HL-60 (cell line): ENCODE results near the gene UNC5C.

Source experiments
- POLR2AphosphoS5 ChIP-seq: IDR thresholded peaks from 2 replicates; pipeline ENCODE4 v1.6.1; 2012; ENCODE audit warnings: low read depth
- TF ChIP-seq, protein P1 (sequence below): IDR thresholded peaks from one replicate; pipeline ENCODE4 v1.5.1; 2011; ENCODE audit warnings: low read length, control low read depth, inconsistent platforms; ENCODE audit not compliant: insufficient read depth
- TF ChIP-seq, protein P2 (sequence below): IDR thresholded peaks from 2 replicates; pipeline ENCODE4 v1.6.1; 2012; ENCODE audit warnings: low read depth; ENCODE audit not compliant: insufficient replicate concordance

GRCh38 chr4:95585016-95585695, 36.4 kb upstream of the UNC5C start:
- TF ChIP-seq, protein P1, sequence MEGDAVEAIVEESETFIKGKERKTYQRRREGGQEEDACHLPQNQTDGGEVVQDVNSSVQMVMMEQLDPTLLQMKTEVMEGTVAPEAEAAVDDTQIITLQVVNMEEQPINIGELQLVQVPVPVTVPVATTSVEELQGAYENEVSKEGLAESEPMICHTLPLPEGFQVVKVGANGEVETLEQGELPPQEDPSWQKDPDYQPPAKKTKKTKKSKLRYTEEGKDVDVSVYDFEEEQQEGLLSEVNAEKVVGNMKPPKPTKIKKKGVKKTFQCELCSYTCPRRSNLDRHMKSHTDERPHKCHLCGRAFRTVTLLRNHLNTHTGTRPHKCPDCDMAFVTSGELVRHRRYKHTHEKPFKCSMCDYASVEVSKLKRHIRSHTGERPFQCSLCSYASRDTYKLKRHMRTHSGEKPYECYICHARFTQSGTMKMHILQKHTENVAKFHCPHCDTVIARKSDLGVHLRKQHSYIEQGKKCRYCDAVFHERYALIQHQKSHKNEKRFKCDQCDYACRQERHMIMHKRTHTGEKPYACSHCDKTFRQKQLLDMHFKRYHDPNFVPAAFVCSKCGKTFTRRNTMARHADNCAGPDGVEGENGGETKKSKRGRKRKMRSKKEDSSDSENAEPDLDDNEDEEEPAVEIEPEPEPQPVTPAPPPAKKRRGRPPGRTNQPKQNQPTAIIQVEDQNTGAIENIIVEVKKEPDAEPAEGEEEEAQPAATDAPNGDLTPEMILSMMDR = no peak
- TF ChIP-seq, protein P2, sequence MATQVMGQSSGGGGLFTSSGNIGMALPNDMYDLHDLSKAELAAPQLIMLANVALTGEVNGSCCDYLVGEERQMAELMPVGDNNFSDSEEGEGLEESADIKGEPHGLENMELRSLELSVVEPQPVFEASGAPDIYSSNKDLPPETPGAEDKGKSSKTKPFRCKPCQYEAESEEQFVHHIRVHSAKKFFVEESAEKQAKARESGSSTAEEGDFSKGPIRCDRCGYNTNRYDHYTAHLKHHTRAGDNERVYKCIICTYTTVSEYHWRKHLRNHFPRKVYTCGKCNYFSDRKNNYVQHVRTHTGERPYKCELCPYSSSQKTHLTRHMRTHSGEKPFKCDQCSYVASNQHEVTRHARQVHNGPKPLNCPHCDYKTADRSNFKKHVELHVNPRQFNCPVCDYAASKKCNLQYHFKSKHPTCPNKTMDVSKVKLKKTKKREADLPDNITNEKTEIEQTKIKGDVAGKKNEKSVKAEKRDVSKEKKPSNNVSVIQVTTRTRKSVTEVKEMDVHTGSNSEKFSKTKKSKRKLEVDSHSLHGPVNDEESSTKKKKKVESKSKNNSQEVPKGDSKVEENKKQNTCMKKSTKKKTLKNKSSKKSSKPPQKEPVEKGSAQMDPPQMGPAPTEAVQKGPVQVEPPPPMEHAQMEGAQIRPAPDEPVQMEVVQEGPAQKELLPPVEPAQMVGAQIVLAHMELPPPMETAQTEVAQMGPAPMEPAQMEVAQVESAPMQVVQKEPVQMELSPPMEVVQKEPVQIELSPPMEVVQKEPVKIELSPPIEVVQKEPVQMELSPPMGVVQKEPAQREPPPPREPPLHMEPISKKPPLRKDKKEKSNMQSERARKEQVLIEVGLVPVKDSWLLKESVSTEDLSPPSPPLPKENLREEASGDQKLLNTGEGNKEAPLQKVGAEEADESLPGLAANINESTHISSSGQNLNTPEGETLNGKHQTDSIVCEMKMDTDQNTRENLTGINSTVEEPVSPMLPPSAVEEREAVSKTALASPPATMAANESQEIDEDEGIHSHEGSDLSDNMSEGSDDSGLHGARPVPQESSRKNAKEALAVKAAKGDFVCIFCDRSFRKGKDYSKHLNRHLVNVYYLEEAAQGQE = no peak
- TF ChIP-seq POLR2AphosphoS5 = no peak
